A549 (cell line): ENCODE measurements around the gene KCNQ2.

Experiments used
- CEBPB ChIP-seq, 2 experiments: fragments of >200 bp in 1 of 2; sonication (Bioruptor Twin) in 1 of 2; formaldehyde crosslinking in 1 of 2; IDR thresholded peaks; 2 replicates each; pipeline ENCODE4 v1.6.1; 2012 to 2016
- CTCF ChIP-seq: fragments of >200 bp; sonication (Bioruptor Twin); formaldehyde crosslinking; IDR thresholded peaks from 3 replicates; pipeline ENCODE4 v1.5.1; 2016
- FOSL2 ChIP-seq, 2 experiments: fragments of 450-650 bp in 1 of 2; fragments of >200 bp in 1 of 2; sonication (Bioruptor Twin) in 1 of 2; formaldehyde crosslinking; IDR thresholded peaks; 2 replicates each; pipeline versions ENCODE4 v1.5.0 to v1.6.1; 2016 to 2020; ENCODE audit warnings: mild to moderate bottlenecking in 1 of 2, moderate library complexity in 1 of 2
- NR3C1 ChIP-seq: fragments of >200 bp; sonication (Bioruptor Twin); formaldehyde crosslinking; IDR thresholded peaks from 3 replicates; pipeline ENCODE4 v1.6.1; 2017
- POLR2A ChIP-seq: IDR thresholded peaks from 2 replicates; pipeline ENCODE4 v1.6.1; 2012; ENCODE audit warnings: mild to moderate bottlenecking, low read length
- SMC3 ChIP-seq: fragments of >200 bp; sonication (Bioruptor Twin); formaldehyde crosslinking; IDR thresholded peaks from 3 replicates; pipeline ENCODE4 v1.6.1; 2018; ENCODE audit warnings: inconsistent platforms
- USF2 ChIP-seq: fragments of 450-650 bp; IDR thresholded peaks from 2 replicates; pipeline ENCODE4 v1.6.1; 2014; ENCODE audit warnings: antibody characterized with exemption
- ZC3H11A ChIP-seq: fragments of 450-650 bp; IDR thresholded peaks from 2 replicates; pipeline ENCODE4 v1.6.1; 2014; ENCODE audit warnings: antibody characterized with exemption, mild to moderate bottlenecking
- TF ChIP-seq, protein P1 (sequence below): fragments of 200-600 bp; sonication (generic); IDR thresholded peaks from 2 replicates; pipeline ENCODE4 v1.6.1; 2016; ENCODE audit warnings: antibody characterized with exemption, mild to moderate bottlenecking, moderate library complexity

- TF ChIP-seq SMC3, result no peak
- TF ChIP-seq CTCF, result no peak
- TF ChIP-seq, protein P1, sequence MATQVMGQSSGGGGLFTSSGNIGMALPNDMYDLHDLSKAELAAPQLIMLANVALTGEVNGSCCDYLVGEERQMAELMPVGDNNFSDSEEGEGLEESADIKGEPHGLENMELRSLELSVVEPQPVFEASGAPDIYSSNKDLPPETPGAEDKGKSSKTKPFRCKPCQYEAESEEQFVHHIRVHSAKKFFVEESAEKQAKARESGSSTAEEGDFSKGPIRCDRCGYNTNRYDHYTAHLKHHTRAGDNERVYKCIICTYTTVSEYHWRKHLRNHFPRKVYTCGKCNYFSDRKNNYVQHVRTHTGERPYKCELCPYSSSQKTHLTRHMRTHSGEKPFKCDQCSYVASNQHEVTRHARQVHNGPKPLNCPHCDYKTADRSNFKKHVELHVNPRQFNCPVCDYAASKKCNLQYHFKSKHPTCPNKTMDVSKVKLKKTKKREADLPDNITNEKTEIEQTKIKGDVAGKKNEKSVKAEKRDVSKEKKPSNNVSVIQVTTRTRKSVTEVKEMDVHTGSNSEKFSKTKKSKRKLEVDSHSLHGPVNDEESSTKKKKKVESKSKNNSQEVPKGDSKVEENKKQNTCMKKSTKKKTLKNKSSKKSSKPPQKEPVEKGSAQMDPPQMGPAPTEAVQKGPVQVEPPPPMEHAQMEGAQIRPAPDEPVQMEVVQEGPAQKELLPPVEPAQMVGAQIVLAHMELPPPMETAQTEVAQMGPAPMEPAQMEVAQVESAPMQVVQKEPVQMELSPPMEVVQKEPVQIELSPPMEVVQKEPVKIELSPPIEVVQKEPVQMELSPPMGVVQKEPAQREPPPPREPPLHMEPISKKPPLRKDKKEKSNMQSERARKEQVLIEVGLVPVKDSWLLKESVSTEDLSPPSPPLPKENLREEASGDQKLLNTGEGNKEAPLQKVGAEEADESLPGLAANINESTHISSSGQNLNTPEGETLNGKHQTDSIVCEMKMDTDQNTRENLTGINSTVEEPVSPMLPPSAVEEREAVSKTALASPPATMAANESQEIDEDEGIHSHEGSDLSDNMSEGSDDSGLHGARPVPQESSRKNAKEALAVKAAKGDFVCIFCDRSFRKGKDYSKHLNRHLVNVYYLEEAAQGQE, result no peak
- no peak for TF ChIP-seq ZC3H11A
- TF ChIP-seq FOSL2 (IDR thresholded peaks at IDR 0.05), result no peak
- no peak for TF ChIP-seq FOSL2 (CRISPR knock-in tag; IDR thresholded peaks at IDR 0.05)
- no peak for TF ChIP-seq POLR2A
- no peak for TF ChIP-seq NR3C1
- TF ChIP-seq CEBPB (IDR thresholded peaks at IDR 0.05), result no peak
- TF ChIP-seq USF2, result no peak
These were observed 1.3 kb downstream of the KCNQ2 start for GRCh38 chr20:63471002-63471716.
